Esophagus muscularis mucosa (tissue), 4 donors: Measurements from ENCODE around the gene SPECC1. TPM values are rescaled to one million over a fixed set of nuclear protein-coding genes. Genes with fewer than 3 reads are reported as not detected.
"Not testable (repeated sequence)": the region's sequence is repeated elsewhere in the genome, so short reads cannot be mapped to it uniquely, and the experiment has no call there.

Experiments used
- DNase-seq: peaks from one replicate; pipeline ENCODE4 v3.0.0-alpha.2; 2017; ENCODE audit errors: extremely low spot score
- H3K27ac ChIP-seq, 4 donors: fragments of 200-600 bp; sonication (generic); replicated peaks in 1 of 4; 1 replicate in 3 of 4; 2 replicates in 1 of 4; pipeline ENCODE4 v1.5.1; 2016 to 2019; ENCODE audit warnings: mild to moderate bottlenecking in 1 of 4
- H3K27me3 ChIP-seq, 4 donors: fragments of 200-600 bp; sonication (generic); one replicate each; pipeline versions ENCODE4 v1.5.1 to v1.6.0; 2016 to 2019
- H3K36me3 ChIP-seq, 4 donors: fragments of 200-600 bp; sonication (generic); one replicate each; pipeline ENCODE4 v1.5.1; 2016 to 2019
- H3K4me1 ChIP-seq, 4 donors: fragments of 200-600 bp; sonication (generic); one replicate each; pipeline ENCODE4 v1.5.1; 2016 to 2019
- H3K4me3 ChIP-seq, 4 donors: fragments of 200-600 bp; sonication (generic); 1 replicate in 2 of 4; 2 replicates in 2 of 4; pipeline ENCODE4 v1.5.1; 2016 to 2019; ENCODE audit warnings: mild to moderate bottlenecking in 4 of 4, moderate library complexity in 1 of 4
- H3K9me3 ChIP-seq, 4 donors: fragments of 200-600 bp; sonication (generic); 1 replicate in 3 of 4; 2 replicates in 1 of 4; pipeline ENCODE4 v1.5.1; 2016 to 2019
- CTCF ChIP-seq, 3 experiments: fragments of 200-600 bp in 2 of 3; fragments of 450-650 bp in 1 of 3; sonication (generic) in 2 of 3; IDR thresholded peaks; one replicate each; pipeline ENCODE4 v1.5.1; 2017 to 2019; ENCODE audit warnings: antibody characterized with exemption in 3 of 3, mild to moderate bottlenecking in 2 of 3, moderate library complexity in 1 of 3
- EP300 ChIP-seq: sonication (generic); formaldehyde crosslinking; IDR thresholded peaks from one replicate; pipeline ENCODE4 v1.6.1; 2017; ENCODE audit warnings: antibody characterized with exemption
- POLR2A ChIP-seq: fragments of 450-650 bp; IDR thresholded peaks from one replicate; pipeline ENCODE4 v1.6.1; 2017; ENCODE audit warnings: antibody characterized with exemption, moderate library complexity, mild to moderate bottlenecking, low read depth
- POLR2AphosphoS5 ChIP-seq, 2 donors: sonication (generic); formaldehyde crosslinking; IDR thresholded peaks; one replicate each; pipeline ENCODE4 v1.6.1; 2017; ENCODE audit warnings: antibody characterized with exemption in 2 of 2
- WGBS: methylation state at CpG from one replicate; pipeline ENCODE4 v1.1.5; 2018; 5-methylcytosine and 5-hydroxymethylcytosine counted together
- intact Hi-C: fragments of 100-400 bp; cut with DNase I; formaldehyde crosslinking; loops from one replicate; pipeline ENCODE4 v1.15.1; 2023
- total RNA-seq, 4 donors: library from RNA; depleted of rRNA; stranded (reverse); fragments of >200 nt; gene quantifications; one replicate each; pipeline versions ENCODE4 v1.1.0 to v1.2.1, GENCODE V29; 2016

SPECC1 gene
- total RNA-seq, 4 donors from 2014 or later, result 16.7 to 28.8 (median 24.7) TPM

GRCh38 chr17:20232611-20233010 lies 223.5 kb downstream of the SPECC1 start:
- no peaks in the 10 kb centered on the region for H3K4me1 ChIP-seq
- intact Hi-C loops, result no loop called here
- H3K36me3 ChIP-seq, result peaks cover 4 to 15% (median 10%) of the 10 kb centered on the region in 4 donors
- WGBS, result 95% methylated on average over 4 of the region's 4 CpGs
- no peaks in the 10 kb centered on the region for H3K9me3 ChIP-seq
- TF ChIP-seq POLR2AphosphoS5 (IDR thresholded peaks at IDR 0.05) (no peak), POLR2A (no peak), EP300 (no peak), CTCF (IDR thresholded peaks at IDR 0.05) (no peak)
- no peak for DNase-seq
- no peaks in the 10 kb centered on the region for H3K27me3 ChIP-seq
- H3K4me3 ChIP-seq, result no peak overlapping the region
- H3K27ac ChIP-seq, result no peak overlapping the region

GRCh38 chr17:20234276-20234675 lies 225.1 kb downstream of the SPECC1 start:
- WGBS, result 67% methylated on average over 4 of the region's 4 CpGs
- peaks cover 4 to 15% (median 10%) of the 10 kb centered on the region in 4 donors for H3K36me3 ChIP-seq
- H3K4me3 ChIP-seq, result no peak overlapping the region
- H3K9me3 ChIP-seq, result no peaks in the 10 kb centered on the region
- H3K4me1 ChIP-seq, result no peaks in the 10 kb centered on the region
- no peak overlapping the region for H3K27ac ChIP-seq
- no peak for DNase-seq
- no peak for TF ChIP-seq CTCF (IDR thresholded peaks at IDR 0.05)
- no peak for TF ChIP-seq POLR2AphosphoS5 (IDR thresholded peaks at IDR 0.05)
- no peak for TF ChIP-seq EP300
- TF ChIP-seq POLR2A, result no peak
- H3K27me3 ChIP-seq, result no peaks in the 10 kb centered on the region
- intact Hi-C loops, result no loop called here

- H3K4me1 ChIP-seq, result no peaks in the 10 kb centered on the region
- H3K9me3 ChIP-seq, result no peaks in the 10 kb centered on the region
- intact Hi-C loops, result no loop called here
- no peak for DNase-seq
- 79% methylated on average over 6 of the region's 6 CpGs for WGBS
- peaks cover 4 to 13% (median 9%) of the 10 kb centered on the region in 4 donors for H3K36me3 ChIP-seq
- TF ChIP-seq POLR2A, result no peak
- TF ChIP-seq POLR2AphosphoS5 (IDR thresholded peaks at IDR 0.05), result no peak
- no peak for TF ChIP-seq EP300
- no peak overlapping the region for H3K4me3 ChIP-seq
- H3K27ac ChIP-seq, result no peak overlapping the region
- H3K27me3 ChIP-seq, result no peaks in the 10 kb centered on the region
Observed at GRCh38 chr17:20235747-20236146, 226.6 kb downstream of the SPECC1 start.

GRCh38 chr17:20236578-20237227 lies 227.5 kb downstream of the SPECC1 start:
- Histone ChIP-seq H3K27ac (no peak overlapping the region), H3K9me3 (no peaks in the 10 kb centered on the region), H3K27me3 (no peaks in the 10 kb centered on the region), H3K4me3 (no peak overlapping the region), H3K4me1 (no peaks in the 10 kb centered on the region), H3K36me3 (peaks cover 4 to 12% (median 9%) of the 10 kb centered on the region in 4 donors)
- TF ChIP-seq POLR2A (no peak), EP300 (no peak)
- DNase-seq, result no peak
- 71% methylated on average over 5 of the region's 5 CpGs for WGBS
- intact Hi-C loops, result no loop called here

- intact Hi-C loops, H3K4me1 ChIP-seq, H3K9me3 ChIP-seq, H3K4me3 ChIP-seq, H3K36me3 ChIP-seq, H3K27me3 ChIP-seq, H3K27ac ChIP-seq, DNase-seq: not testable (repeated sequence)
- 94% methylated on average over 3 of the region's 3 CpGs for WGBS
Observed at GRCh38 chr17:20239776-20240175, 230.6 kb downstream of the SPECC1 start.

- 100% methylated on average over 4 of the region's 4 CpGs for WGBS
- no peaks in the 10 kb centered on the region for H3K27me3 ChIP-seq
- TF ChIP-seq CTCF (IDR thresholded peaks at IDR 0.05) (no peak), EP300 (no peak), POLR2A (no peak), POLR2AphosphoS5 (IDR thresholded peaks at IDR 0.05) (no peak)
- H3K9me3 ChIP-seq, result no peaks in the 10 kb centered on the region
- H3K27ac ChIP-seq, result no peak overlapping the region
- intact Hi-C loops, result no loop called here
- peaks cover 0 to 13% (median 2%) of the 10 kb centered on the region in 4 donors for H3K36me3 ChIP-seq
- DNase-seq, result no peak
- H3K4me3 ChIP-seq, result no peak overlapping the region
- no peaks in the 10 kb centered on the region for H3K4me1 ChIP-seq
Observed at GRCh38 chr17:20241855-20242254, 232.7 kb downstream of the SPECC1 start.
